Epidermal melanocyte (primary cell): ENCODE results near the gene GRB7.

Source experiments
- DNase-seq: peaks from one replicate; pipeline ENCODE4 v3.0.0; 2011; ENCODE audit warnings: low spot score; ENCODE audit not compliant: insufficient read length

Gene GRB7

DNA sequence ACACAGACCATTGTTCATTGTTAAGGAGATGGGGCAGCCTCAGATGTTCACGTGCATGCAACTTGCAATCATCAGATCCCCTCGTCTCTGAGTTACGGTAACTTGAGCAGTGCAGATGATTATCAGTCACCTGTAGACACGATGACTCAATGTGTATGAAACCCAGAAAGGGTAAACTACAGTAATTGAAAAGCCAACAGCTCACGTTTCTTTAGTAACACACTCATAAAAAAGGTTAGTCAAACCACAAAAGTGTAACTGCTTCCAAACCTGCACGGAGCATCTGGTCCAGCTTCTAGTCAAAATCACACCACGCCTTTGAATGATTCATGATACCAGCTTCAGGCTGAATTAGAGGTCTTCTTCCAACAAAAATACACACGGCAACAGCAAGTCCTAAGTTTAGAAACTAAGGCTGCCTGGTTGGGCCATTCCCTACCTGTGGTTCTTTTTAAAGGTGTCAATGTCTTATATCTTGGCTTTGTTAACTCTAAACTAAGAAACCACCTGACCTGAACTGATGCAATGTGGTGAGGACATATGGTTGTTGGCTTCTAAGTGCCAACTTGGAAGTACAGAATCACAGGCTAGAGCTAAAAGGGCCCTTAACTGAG, 32.3 kb downstream of the GRB7 start:
- DNase-seq = no peak

GRCh38 chr17:39772415-39772814, 34.7 kb downstream of the GRB7 start:
- no peak for DNase-seq

DNA sequence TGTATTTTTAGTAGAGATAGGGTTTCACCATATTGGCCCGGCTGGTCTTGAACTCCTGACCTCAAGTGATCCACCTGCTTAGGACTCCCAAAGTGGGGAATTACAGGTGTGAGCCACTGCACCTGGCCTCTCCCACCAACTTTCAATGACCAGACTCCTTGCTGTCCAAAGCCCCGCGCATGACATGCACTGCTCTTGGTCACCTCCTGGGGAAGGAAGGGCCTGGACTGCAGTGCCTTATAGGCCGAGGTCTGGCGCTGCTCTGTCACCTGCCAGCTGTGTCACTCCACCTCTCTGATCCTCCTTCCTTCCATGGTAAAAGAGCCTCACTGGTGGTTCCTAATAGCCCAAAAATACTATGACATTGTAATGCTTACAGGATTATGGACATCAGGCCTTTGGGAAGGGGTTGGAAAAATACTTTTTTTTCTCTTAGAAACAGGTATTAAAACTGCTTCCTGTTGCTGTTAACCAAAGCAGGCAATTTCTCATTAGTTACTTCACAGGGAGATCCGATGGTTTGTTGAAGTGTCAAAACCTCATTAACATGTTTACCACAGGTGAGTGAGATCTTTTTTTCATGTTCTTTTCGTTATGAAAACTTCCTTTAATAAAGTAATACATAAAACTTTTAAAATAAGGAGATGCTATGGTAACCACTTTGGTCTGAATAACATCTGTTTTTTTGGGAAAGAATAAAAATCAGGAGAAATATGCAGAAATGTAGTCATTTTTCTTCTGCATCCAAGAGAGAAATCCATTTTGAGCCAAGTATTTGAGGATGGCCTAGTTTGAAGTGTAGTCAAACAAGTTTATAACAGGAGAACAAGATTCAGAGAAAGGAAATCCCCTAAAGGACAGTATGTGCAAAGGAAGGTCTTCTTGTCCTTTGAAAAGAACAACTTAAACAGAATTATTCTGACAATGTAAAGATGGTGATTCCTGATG, 35.5 kb downstream of the GRB7 start:
- no peak for DNase-seq

DNA sequence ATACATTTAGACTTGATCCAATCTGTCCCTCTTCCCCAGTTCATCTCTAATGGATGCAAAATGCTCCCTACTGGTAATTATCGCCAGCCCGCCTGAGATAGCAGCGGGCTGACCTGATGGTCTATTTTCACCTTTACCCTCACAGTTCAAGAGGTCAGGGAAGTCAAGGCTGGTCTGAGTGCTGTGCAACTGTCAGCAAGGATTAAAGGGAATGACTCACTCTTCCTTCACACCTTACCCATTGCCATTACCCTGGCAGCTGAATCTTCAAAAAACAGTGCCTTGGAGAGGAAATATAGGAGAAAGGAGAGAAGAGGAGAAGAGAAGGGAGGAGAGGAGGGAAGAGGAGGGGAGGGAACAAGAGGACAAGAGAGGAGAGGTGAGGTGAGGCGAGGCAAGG, 36.3 kb downstream of the GRB7 start:
- no peak for DNase-seq

DNA sequence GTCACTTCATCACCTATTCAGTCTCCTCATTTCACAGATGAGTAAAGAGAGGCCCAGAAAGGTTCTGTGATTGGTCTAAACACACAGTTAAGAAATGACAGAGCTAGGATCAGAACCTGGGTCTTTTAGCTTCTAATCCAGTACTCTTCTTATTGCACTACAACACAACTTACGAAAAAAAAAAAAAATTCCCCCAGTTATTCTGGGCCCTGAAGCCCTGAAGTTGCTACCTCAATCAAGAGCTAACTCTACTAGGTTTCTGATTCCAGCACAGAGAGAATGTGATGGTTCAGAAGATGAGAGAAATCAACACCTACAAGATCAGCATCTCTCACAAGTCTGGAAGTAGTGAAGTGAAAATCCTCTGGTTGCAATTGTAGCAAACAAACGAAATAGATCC, 37.3 kb downstream of the GRB7 start:
- no peak for DNase-seq

GRCh38 chr17:39776252-39776651, 38.5 kb downstream of the GRB7 start:
- DNase-seq = no peak

GRCh38 chr17:39777534-39778365, 40.0 kb downstream of the GRB7 start:
- DNase-seq = no peak

DNA sequence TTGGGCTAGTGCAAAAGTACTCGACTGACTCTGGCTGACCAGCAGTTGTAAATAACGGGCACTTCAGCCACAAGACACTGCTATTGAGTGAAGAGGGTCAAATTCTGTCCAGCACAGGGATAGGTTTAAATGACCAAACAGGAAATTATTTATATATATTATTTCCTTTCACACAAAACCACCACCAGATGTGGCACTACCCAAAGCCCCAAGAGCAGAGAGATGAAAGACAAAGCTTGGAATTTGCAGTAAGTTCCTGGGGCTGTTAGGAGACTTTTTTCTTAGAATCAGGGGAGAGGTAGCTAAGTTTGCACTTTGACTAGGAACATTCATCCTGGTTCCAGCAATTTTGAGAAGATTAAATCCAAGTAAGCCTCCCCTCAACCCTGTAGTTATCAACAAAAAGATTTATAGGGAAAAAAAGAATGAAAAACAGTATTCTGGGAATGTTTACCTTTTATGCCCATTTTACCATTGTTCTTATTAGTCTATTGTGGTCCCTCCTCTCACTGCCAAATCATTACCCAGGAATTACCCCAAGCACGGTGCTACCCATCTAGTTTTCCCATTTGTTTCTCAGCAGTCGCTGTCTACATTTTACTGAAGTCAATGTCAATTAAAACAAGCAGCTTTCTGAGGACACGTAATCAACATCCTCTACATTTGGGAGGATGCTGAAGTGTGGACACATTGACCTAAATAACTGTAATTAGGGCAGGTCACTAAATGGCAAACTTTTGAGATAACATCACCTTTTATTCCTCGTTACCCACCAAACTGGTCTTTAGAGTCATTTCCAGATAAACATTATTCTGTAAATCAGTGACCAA, 43.5 kb downstream of the GRB7 start:
- DNase-seq = no peak

- no peak for DNase-seq
Measured at GRCh38 chr17:39781861-39782213, 44.1 kb downstream of the GRB7 start.

DNA sequence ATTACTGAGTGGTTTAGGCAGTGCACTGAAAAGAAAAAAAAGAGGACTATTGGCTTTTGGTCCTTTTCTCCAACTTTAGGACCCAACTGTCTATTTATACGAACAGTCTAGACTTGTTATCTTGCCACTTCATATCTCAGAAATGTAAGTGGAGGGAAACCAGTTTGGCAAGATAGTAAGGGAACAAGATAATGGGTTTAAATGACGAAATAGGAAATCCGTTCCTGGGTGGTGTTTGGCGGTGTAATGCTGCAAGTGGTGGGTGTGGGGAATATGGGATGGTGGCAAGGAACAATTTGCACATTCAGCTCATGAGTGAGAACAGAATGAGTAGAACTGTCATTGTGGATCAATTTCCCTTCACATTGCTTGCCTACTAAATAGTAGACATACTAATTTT, 44.7 kb downstream of the GRB7 start:
- DNase-seq = no peak

GRCh38 chr17:39782980-39783379, 45.2 kb downstream of the GRB7 start:
- DNase-seq = no peak

DNA sequence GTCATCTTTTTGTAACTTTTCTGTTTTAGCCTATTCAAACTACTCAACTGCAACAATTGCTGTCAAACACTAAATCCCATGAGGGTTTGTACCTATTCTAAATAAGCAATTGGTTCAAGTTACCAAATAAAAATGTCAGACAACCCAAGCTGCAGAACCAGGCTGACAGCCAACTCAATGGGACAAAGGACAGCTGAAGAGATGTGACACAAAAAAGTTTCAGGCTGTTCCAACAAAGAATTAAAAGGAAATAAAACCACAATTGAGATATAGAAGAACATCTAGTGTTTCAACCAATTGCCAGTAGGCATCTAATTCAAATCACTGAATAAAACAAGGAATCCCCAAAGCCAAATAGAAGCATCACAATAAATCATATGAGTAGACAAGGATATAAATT, 49.3 kb downstream of the GRB7 start:
- no peak for DNase-seq

- DNase-seq = no peak
Measured at GRCh38 chr17:39787743-39788484, 50.2 kb downstream of the GRB7 start.

- DNase-seq = no peak
Measured at GRCh38 chr17:39791111-39791992, 53.6 kb downstream of the GRB7 start.

GRCh38 chr17:39792526-39793221, 54.9 kb downstream of the GRB7 start:
- DNase-seq = no peak

- no peak for DNase-seq
Measured at GRCh38 chr17:39793301-39793872, 55.6 kb downstream of the GRB7 start.

DNA sequence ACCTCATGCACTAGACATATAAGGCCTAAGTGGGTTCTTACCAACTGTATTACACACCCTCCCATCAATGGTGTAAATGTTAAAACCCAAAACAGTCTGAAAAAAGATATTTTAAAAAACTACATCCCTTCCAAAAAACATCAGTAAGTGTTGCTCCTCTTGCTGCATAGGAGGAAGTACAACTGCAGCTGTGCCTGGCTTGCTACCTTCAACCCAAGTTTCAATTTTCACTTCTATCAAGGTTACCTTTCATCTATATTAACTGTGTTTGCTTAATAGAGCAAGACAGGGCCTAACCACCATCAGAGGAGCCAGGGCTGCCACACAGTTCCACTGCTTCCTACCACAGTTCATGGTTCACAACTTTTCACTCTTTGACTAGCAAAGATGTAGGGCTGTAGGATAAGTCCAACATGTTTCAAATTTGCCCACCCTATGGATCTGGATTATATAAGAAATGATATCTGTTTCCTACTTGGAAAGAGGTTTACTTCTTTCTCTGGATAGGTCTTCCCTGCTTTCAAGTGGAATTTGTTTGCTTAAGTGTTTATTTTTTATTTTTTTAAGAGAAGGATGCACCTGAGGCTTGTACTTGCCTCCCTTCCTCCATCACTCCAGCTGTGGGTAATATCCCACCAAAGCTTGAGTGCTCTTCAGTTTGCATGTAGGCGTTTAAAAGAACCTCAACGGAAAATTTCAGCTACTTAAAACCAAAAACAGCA, 56.7 kb downstream of the GRB7 start:
- no peak for DNase-seq
